WTC11 (cell line): ENCODE measurements around the gene NPAS2. TPM values are rescaled to one million over a fixed set of nuclear protein-coding genes. Genes with fewer than 3 reads are reported as not detected.

Experiments
- ATAC-seq: fragments of 200-7000 bp; cut with Tn5 transposase; 2 replicates; pipeline ENCODE4 v1.10.0; 2021; ENCODE audit warnings: mild to moderate bottlenecking, moderate library complexity
- CTCF ChIA-PET: fragments of 300-600 bp; sonication (Branson Sonifier 250); formaldehyde crosslinking; loops from one replicate; lab custom pipeline; 2021; ENCODE audit warnings: antibody characterized with exemption; lab: Charles Lee
- POLR2A ChIA-PET: fragments of 350-600 bp; sonication (Branson Sonifier 250); formaldehyde crosslinking; loops from one replicate; lab custom pipeline; 2021; ENCODE audit warnings: antibody characterized with exemption; lab: Charles Lee
- DNase-seq: peaks from one replicate; pipeline ENCODE4 v3.0.0; 2021; ENCODE audit warnings: low spot score
- H3K27ac Mint-ChIP-seq: 2 replicates; pipeline ENCODE4 v1.8.0; 2021; ENCODE audit warnings: mixed read lengths
- H3K27me3 Mint-ChIP-seq: 2 replicates; pipeline ENCODE4 v1.8.0; 2021; ENCODE audit warnings: low read depth, mild to moderate bottlenecking, moderate library complexity, mixed read lengths
- H3K36me3 Mint-ChIP-seq: 2 replicates; pipeline ENCODE4 v1.8.0; 2021; ENCODE audit warnings: mixed read lengths
- H3K4me1 Mint-ChIP-seq: 2 replicates; pipeline ENCODE4 v1.8.0; 2022; ENCODE audit warnings: mixed read lengths
- H3K4me3 Mint-ChIP-seq: 2 replicates; pipeline ENCODE4 v1.8.0; 2021; ENCODE audit warnings: mild to moderate bottlenecking, moderate library complexity, mixed read lengths
- H3K9me3 Mint-ChIP-seq: 2 replicates; pipeline ENCODE4 v1.8.0; 2021; ENCODE audit warnings: mixed read lengths
- ATF1 ChIP-seq: sonication (generic); formaldehyde crosslinking; IDR thresholded peaks from 2 replicates; pipeline ENCODE4 v1.8.1; 2023; ENCODE audit warnings: mild to moderate bottlenecking, moderate library complexity, missing genetic modification reagents
- ATF2 ChIP-seq: sonication (generic); formaldehyde crosslinking; IDR thresholded peaks from 2 replicates; pipeline ENCODE4 v1.8.1; 2022; ENCODE audit warnings: low read depth, missing genetic modification reagents, borderline replicate concordance
- CREB1 ChIP-seq: sonication (generic); formaldehyde crosslinking; IDR thresholded peaks from 2 replicates; pipeline ENCODE4 v1.8.0; 2023; ENCODE audit warnings: mild to moderate bottlenecking, missing genetic modification reagents
- FOXP4 ChIP-seq: sonication (generic); formaldehyde crosslinking; IDR thresholded peaks from 2 replicates; pipeline ENCODE4 v1.8.0; 2022; ENCODE audit warnings: mild to moderate bottlenecking, missing genetic modification reagents
- GTF2I ChIP-seq: fragments of 250-450 bp; sonication (Bioruptor Pico); conservative IDR thresholded peaks from 2 replicates; pipeline ENCODE4 v1.4.0; 2021; ENCODE audit warnings: mild to moderate bottlenecking
- IRF1 ChIP-seq: sonication (generic); formaldehyde crosslinking; IDR thresholded peaks from 2 replicates; pipeline ENCODE4 v1.8.0; 2023; ENCODE audit warnings: missing genetic modification reagents
- JAZF1 ChIP-seq: fragments of 250-450 bp; sonication (Bioruptor Pico); IDR thresholded peaks from 2 replicates; pipeline ENCODE4 v1.9.0; 2021; ENCODE audit warnings: moderate library complexity, mild to moderate bottlenecking, inconsistent platforms
- MYBL2 ChIP-seq: sonication (generic); formaldehyde crosslinking; IDR thresholded peaks from 2 replicates; pipeline ENCODE4 v1.8.1; 2023; ENCODE audit warnings: mild to moderate bottlenecking, moderate library complexity, missing genetic modification reagents
- NR1H2 ChIP-seq: sonication (generic); formaldehyde crosslinking; IDR thresholded peaks from 2 replicates; pipeline ENCODE4 v1.9.0; 2021; ENCODE audit warnings: mild to moderate bottlenecking, moderate library complexity, missing genetic modification reagents
- OVOL2 ChIP-seq: fragments of 250-450 bp; sonication (Bioruptor Pico); IDR thresholded peaks from 2 replicates; pipeline ENCODE4 v1.9.0; 2021; ENCODE audit warnings: mild to moderate bottlenecking, borderline replicate concordance
- SP1 ChIP-seq: sonication (generic); formaldehyde crosslinking; conservative IDR thresholded peaks from 2 replicates; pipeline ENCODE4 v1.8.1; 2022; ENCODE audit warnings: missing genetic modification reagents
- TCF7 ChIP-seq: sonication (generic); formaldehyde crosslinking; IDR thresholded peaks from 2 replicates; pipeline ENCODE4 v1.8.0; 2022; ENCODE audit warnings: mild to moderate bottlenecking, low read depth, missing genetic modification reagents, moderate library complexity
- TEAD4 ChIP-seq: sonication (generic); formaldehyde crosslinking; IDR thresholded peaks from 2 replicates; pipeline ENCODE4 v1.8.0; 2022; ENCODE audit warnings: mild to moderate bottlenecking, missing genetic modification reagents
- ZMAT4 ChIP-seq: fragments of 250-450 bp; sonication (Bioruptor Pico); IDR thresholded peaks from 2 replicates; pipeline ENCODE4 v1.9.0; 2021; ENCODE audit warnings: mild to moderate bottlenecking
- ZNF396 ChIP-seq: fragments of 250-450 bp; sonication (Bioruptor Pico); IDR thresholded peaks from 2 replicates; pipeline ENCODE4 v1.8.0; 2021; ENCODE audit warnings: mild to moderate bottlenecking, moderate library complexity, borderline replicate concordance
- ZNF416 ChIP-seq: fragments of 250-450 bp; sonication (Bioruptor Pico); IDR thresholded peaks from 2 replicates; pipeline ENCODE4 v1.9.0; 2021; ENCODE audit warnings: mild to moderate bottlenecking, inconsistent platforms
- ZNF512 ChIP-seq: sonication (generic); formaldehyde crosslinking; IDR thresholded peaks from 2 replicates; pipeline ENCODE4 v1.8.1; 2022; ENCODE audit warnings: missing genetic modification reagents, borderline replicate concordance
- total RNA-seq: library from RNA; stranded (reverse); gene quantifications from 3 replicates; pipeline ENCODE4 v1.2.3, GENCODE V29; 2021
- TF ChIP-seq, protein P1 (sequence below): sonication (generic); formaldehyde crosslinking; IDR thresholded peaks from 2 replicates; pipeline ENCODE4 v1.8.1; 2023; ENCODE audit warnings: mild to moderate bottlenecking, missing genetic modification reagents
- TF ChIP-seq, protein P2 (sequence below): fragments of 250-450 bp; sonication (Bioruptor Pico); IDR thresholded peaks from 2 replicates; pipeline ENCODE4 v2.1.2; 2022; ENCODE audit warnings: mild to moderate bottlenecking, moderate library complexity

The NPAS2 gene
- total RNA-seq, 1 experiment from 2014 or later = 2.6 TPM

GRCh38 chr2:100845141-100845991 is 25.4 kb downstream of the NPAS2 start:
- Mint-ChIP-seq H3K27me3 (no peaks in the 10 kb centered on the region), H3K4me3 (no peak overlapping the region), H3K4me1 (no peaks in the 10 kb centered on the region), H3K27ac (no peak overlapping the region), H3K36me3 (no peaks in the 10 kb centered on the region), H3K9me3 (peaks cover 8% of the 10 kb centered on the region)
- no peak for DNase-seq
- ATAC-seq = no peak
- TF ChIP-seq ZNF512 (CRISPR knock-in tag) (no peak), TCF7 (CRISPR knock-in tag) (no peak), OVOL2 (no peak), TEAD4 (CRISPR knock-in tag) (no peak), MYBL2 (CRISPR knock-in tag) (no peak), ZMAT4 (no peak), IRF1 (CRISPR knock-in tag) (no peak), FOXP4 (CRISPR knock-in tag) (no peak), NR1H2 (CRISPR knock-in tag) (no peak), ZNF396 (no peak), CREB1 (no peak), ATF1 (CRISPR knock-in tag) (no peak), ZNF416 (CRISPR knock-in tag) (no peak), SP1 (CRISPR knock-in tag) (no peak), GTF2I (CRISPR knock-in tag) (no peak), JAZF1 (CRISPR knock-in tag) (no peak), ATF2 (CRISPR knock-in tag) (no peak)
- TF ChIP-seq, protein P1, sequence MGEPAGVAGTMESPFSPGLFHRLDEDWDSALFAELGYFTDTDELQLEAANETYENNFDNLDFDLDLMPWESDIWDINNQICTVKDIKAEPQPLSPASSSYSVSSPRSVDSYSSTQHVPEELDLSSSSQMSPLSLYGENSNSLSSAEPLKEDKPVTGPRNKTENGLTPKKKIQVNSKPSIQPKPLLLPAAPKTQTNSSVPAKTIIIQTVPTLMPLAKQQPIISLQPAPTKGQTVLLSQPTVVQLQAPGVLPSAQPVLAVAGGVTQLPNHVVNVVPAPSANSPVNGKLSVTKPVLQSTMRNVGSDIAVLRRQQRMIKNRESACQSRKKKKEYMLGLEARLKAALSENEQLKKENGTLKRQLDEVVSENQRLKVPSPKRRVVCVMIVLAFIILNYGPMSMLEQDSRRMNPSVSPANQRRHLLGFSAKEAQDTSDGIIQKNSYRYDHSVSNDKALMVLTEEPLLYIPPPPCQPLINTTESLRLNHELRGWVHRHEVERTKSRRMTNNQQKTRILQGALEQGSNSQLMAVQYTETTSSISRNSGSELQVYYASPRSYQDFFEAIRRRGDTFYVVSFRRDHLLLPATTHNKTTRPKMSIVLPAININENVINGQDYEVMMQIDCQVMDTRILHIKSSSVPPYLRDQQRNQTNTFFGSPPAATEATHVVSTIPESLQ (CRISPR knock-in tag) = no peak
- TF ChIP-seq, protein P2, sequence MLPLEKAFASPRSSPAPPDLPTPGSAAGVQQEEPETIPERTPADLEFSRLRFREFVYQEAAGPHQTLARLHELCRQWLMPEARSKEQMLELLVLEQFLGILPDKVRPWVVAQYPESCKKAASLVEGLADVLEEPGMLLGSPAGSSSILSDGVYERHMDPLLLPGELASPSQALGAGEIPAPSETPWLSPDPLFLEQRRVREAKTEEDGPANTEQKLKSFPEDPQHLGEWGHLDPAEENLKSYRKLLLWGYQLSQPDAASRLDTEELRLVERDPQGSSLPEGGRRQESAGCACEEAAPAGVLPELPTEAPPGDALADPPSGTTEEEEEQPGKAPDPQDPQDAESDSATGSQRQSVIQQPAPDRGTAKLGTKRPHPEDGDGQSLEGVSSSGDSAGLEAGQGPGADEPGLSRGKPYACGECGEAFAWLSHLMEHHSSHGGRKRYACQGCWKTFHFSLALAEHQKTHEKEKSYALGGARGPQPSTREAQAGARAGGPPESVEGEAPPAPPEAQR (CRISPR knock-in tag) = no peak
- ChIA-PET CTCF (interaction anchor here (1.3 kb wide), 1 partner anchor 235 kb away, joined by 3 read pairs; no protein-coding TSS in a partner anchor), POLR2A (no interaction called here)
